ENCODE data around the gene NWD2. TPM values are rescaled to one million over a fixed set of nuclear protein-coding genes. Genes with fewer than 3 reads are reported as not detected.

NWD2 gene
- total RNA-seq, 1 experiment from 2014 or later = not detected

DNA sequence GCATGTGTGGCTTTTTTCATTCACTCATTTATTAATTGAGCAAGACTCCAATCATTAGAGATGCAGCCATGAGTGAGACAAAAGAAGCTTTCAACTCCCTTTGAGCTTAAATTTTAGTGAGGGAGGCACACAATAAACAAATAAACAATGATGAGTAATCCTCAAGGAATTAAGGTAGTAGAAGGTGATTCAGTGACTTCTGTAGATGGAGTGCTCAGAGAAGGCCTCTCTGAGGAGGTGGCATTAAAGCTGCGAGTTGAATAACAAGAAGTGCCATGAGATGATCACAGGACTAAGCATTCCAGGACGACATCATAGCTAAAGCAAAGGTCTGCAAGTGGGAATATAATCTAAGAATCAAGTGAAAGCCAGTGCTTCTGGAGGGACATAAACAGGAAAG lies 77.6 kb downstream of the NWD2 start:
- Histone ChIP-seq H3K79me2 (ENCODE audit: insufficient read depth, low read length) (no peaks in the 10 kb centered on the region), H3K4me2 (ENCODE audit: insufficient read depth, insufficient read length, low read length) (no peak overlapping the region), H4K8ac (replicated peaks; ENCODE audit: insufficient read length, low read depth, low read length) (no peak overlapping the region), H3K79me1 (ENCODE audit: insufficient read depth, low read depth, low read length, poor library complexity, severe bottlenecking) (no peaks in the 10 kb centered on the region), H2AFZ (ENCODE audit: low read length) (no peak overlapping the region), H3K56ac (ENCODE audit: insufficient read length, low read depth, low read length) (no peak overlapping the region), H3K27me3 (ENCODE audit: insufficient read depth, low read length) (no peaks in the 10 kb centered on the region), H2BK20ac (ENCODE audit: low read depth, low read length, poor library complexity, severe bottlenecking) (no peak overlapping the region), H3K9ac (ENCODE audit: extremely low read depth, insufficient read length, low read length) (no peak overlapping the region), H3K14ac (ENCODE audit: insufficient read depth, low read length) (no peak overlapping the region), H3K4ac (ENCODE audit: low read depth, low read length) (no peak overlapping the region), H3T11ph (ENCODE audit: low read length) (no peak overlapping the region), H2BK5ac (ENCODE audit: insufficient read length, low read length) (no peak overlapping the region), H2BK15ac (ENCODE audit: low read depth, low read length) (no peak overlapping the region), H4K91ac (ENCODE audit: insufficient read length, low read depth, low read length) (no peak overlapping the region), H2BK120ac (ENCODE audit: low read depth, low read length, poor library complexity, severe bottlenecking) (no peak overlapping the region), H4K5ac (ENCODE audit: insufficient read length, low read depth, low read length) (no peak overlapping the region), H4K20me1 (ENCODE audit: control insufficient read depth, insufficient read depth, insufficient read length) (no peaks in the 10 kb centered on the region), H3K27ac (ENCODE audit: insufficient read length, low read depth, low read length) (no peak overlapping the region), H3K23me2 (ENCODE audit: insufficient read length, low read depth, low read length, poor library complexity, severe bottlenecking) (no peaks in the 10 kb centered on the region), H2BK12ac (ENCODE audit: insufficient read length, low read depth, low read length) (no peak overlapping the region), H3K9me3 (ENCODE audit: control insufficient read depth, low read depth, low read length) (no peaks in the 10 kb centered on the region), H3K23ac (ENCODE audit: insufficient read length, low read depth, low read length) (no peak overlapping the region), H3K4me1 (ENCODE audit: insufficient read depth, low read length) (peaks cover 6% of the 10 kb centered on the region; the same call in 1 of the 2 replicates), H2AK5ac (ENCODE audit: insufficient read length, low read length) (no peak overlapping the region), H3K18ac (ENCODE audit: insufficient read length, low read depth, low read length) (no peak overlapping the region)
- Mint-ChIP-seq H3K27ac (peak overlapping the region in 1 of 3 experiments; percentile 68; a peak in 2 of 7 replicates), H3K9me3 (no peaks in the 10 kb centered on the region; a peak in 1 of 5 replicates), H3K4me3 (no peak overlapping the region), H3K36me3 (ENCODE audit: insufficient read depth in 1 of 3, low read depth in 3 of 3) (no peaks in the 10 kb centered on the region), H3K4me1 (peaks cover 13 to 17% of the 10 kb centered on the region in 2 experiments), H3K27me3 (ENCODE audit: low read depth) (no peaks in the 10 kb centered on the region)
- no peak for TF ChIP-seq CTCF (conservative IDR thresholded peaks at IDR 0.05)
- WGBS (ENCODE audit: extremely low coverage, insufficient read length, low lambda C conversion rate) = no CpG with 5 or more reads among the region's 2 CpGs
- no peak for DNase-seq

Measured in H9 (cell line).